Measurements from ENCODE around the gene RAC2. TPM values are rescaled to one million over a fixed set of nuclear protein-coding genes. Genes with fewer than 3 reads are reported as not detected.
A peak's percentile ranks its signal among the peaks of the same experiment; 100 is the strongest.

Gene RAC2
- total and polyA plus RNA-seq, 2 of the 8 experiments (the other 6 are each of a cell fraction or from before 2014, with no cell fraction given), result 2.3 to 4.3 TPM

DNA sequence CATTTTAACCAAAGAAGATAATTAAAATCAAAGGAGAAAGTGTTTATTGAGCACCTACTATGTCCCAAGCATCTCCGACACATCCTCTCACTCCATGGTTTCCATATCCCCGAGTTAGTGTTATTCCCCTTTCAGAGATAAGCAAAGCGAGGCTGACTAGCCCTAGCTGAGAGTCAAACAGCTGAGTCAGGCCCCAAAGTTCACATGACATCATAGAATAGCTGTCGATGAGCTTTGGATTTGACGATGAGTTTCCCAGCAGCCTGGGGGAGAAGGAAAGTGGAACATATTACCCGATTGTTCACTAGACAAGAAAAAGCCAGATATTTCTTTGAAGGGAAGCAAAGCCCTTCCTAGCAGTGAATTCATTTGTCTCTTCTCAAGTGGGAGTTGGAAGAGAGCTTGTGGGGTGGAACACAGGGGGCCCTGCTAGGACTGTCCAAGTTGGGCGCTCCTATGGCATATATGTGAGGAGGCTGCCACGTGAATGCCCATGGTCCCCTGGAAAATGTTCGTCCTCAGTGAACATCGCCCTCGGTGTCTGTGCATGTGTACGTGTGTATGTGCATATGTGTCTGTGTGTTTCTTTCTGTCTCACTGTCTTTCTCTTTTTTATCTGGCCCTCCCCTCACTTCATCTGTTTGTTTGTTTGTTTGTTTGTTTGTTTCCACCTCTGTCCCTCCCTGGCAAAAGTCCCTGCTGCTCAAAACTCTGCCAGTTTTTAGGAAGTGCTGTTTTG is 37.7 kb upstream of the RAC2 start:
- Histone ChIP-seq H2BK5ac (ENCODE audit: low read depth, low read length) (no peak overlapping the region), H4K8ac (ENCODE audit: extremely low read depth, insufficient read depth, low read length) (no peak overlapping the region), H2BK12ac (ENCODE audit: low read depth, low read length) (no peak overlapping the region), H4K5ac (ENCODE audit: insufficient read length, low read depth, low read length) (no peak overlapping the region), H3K79me1 (ENCODE audit: low read depth, low read length) (no peaks in the 10 kb centered on the region), H2BK120ac (replicated peaks; ENCODE audit: low read depth, low read length) (no peak overlapping the region), H3K79me2 (ENCODE audit: control insufficient read depth in 1 of 2, insufficient read depth in 2 of 2, low read length in 2 of 2) (no peaks in the 10 kb centered on the region), H3K27me3 (replicated peaks in 1 of 4; ENCODE audit: control insufficient read depth in 3 of 4, extremely low read depth in 1 of 4, insufficient read depth in 3 of 4, low read length in 3 of 4) (no peaks in the 10 kb centered on the region; a peak in 2 of 7 replicates), H4K20me1 (replicated peaks in 1 of 2; ENCODE audit: control insufficient read depth in 1 of 2, insufficient read depth in 2 of 2, low read length in 2 of 2) (no peaks in the 10 kb centered on the region), H3K4me1 (replicated peaks in 1 of 4; ENCODE audit: control insufficient read depth in 3 of 4, insufficient read depth in 4 of 4, low read length in 3 of 4) (peaks cover 0 to 15% (median 4%) of the 10 kb centered on the region in 4 experiments; a peak in 4 of 7 replicates), H2BK20ac (ENCODE audit: low read length) (no peak overlapping the region), H3K9ac (replicated peaks in 1 of 4; ENCODE audit: extremely low read depth in 1 of 4, low read depth in 3 of 4, low read length in 3 of 4) (no peak overlapping the region), H3K56ac (replicated peaks; ENCODE audit: insufficient read length, low read depth, low read length) (no peak overlapping the region), H3K4me3 (ENCODE audit: extremely low read depth in 1 of 4, insufficient read depth in 2 of 4, low read depth in 3 of 4, low read length in 4 of 4) (no peak overlapping the region), H4K91ac (replicated peaks; ENCODE audit: insufficient read length, low read length) (no peak overlapping the region), H3K23me2 (ENCODE audit: low read depth, low read length) (no peaks in the 10 kb centered on the region), H3K9me3 (ENCODE audit: insufficient read depth in 2 of 2, low read depth in 1 of 2, low read length in 1 of 2) (no peaks in the 10 kb centered on the region), H3K27ac (ENCODE audit: low read depth, low read length) (no peak overlapping the region), H3K4ac (replicated peaks; ENCODE audit: insufficient read length, low read depth, low read length) (no peak overlapping the region), H3K36me3 (ENCODE audit: control insufficient read depth in 2 of 4, insufficient read depth in 4 of 4, low read length in 3 of 4) (no peaks in the 10 kb centered on the region), H3K18ac (ENCODE audit: extremely low read depth, low read length) (no peak overlapping the region), H2AK5ac (ENCODE audit: low read depth, low read length) (no peak overlapping the region), H3K14ac (ENCODE audit: insufficient read length) (no peak overlapping the region), H3K4me2 (ENCODE audit: insufficient read depth in 1 of 2, low read depth in 2 of 2, low read length in 2 of 2) (no peak overlapping the region), H3K23ac (ENCODE audit: insufficient read length) (no peak overlapping the region), H2AFZ (ENCODE audit: low read length) (no peak overlapping the region), H2BK15ac (ENCODE audit: low read length) (0 out of 2 replicates have a peak overlapping the region, but pooled peaks have one; percentile 16)
- POLR2A ChIA-PET (ENCODE audit: partially characterized antibody), result no interaction called here
- no peak for FAIRE-seq
- DNase-seq (ENCODE audit: low read depth in 1 of 2, low spot score in 2 of 2), result no peak
- CTCF ChIA-PET (ENCODE audit: partially characterized antibody), result interaction anchor here (0.9 to 4.7 kb wide), 6 partner anchors 9 to 44 kb away, joined by 3 to 32 read pairs (median 6); no protein-coding TSS in a partner anchor
- 87% methylated on average over 12 of the region's 12 CpGs; no CpG with 5 or more reads in 1 of the 2 experiments for WGBS, 2 experiments (ENCODE audit: extremely low coverage in 1 of 2, insufficient coverage in 1 of 2, insufficient read length in 1 of 2, insufficient replicate concordance in 2 of 2, low coverage in 1 of 2, low lambda C conversion rate in 2 of 2, missing lambda C conversion rate in 1 of 2)
- TF ChIP-seq, protein P1, sequence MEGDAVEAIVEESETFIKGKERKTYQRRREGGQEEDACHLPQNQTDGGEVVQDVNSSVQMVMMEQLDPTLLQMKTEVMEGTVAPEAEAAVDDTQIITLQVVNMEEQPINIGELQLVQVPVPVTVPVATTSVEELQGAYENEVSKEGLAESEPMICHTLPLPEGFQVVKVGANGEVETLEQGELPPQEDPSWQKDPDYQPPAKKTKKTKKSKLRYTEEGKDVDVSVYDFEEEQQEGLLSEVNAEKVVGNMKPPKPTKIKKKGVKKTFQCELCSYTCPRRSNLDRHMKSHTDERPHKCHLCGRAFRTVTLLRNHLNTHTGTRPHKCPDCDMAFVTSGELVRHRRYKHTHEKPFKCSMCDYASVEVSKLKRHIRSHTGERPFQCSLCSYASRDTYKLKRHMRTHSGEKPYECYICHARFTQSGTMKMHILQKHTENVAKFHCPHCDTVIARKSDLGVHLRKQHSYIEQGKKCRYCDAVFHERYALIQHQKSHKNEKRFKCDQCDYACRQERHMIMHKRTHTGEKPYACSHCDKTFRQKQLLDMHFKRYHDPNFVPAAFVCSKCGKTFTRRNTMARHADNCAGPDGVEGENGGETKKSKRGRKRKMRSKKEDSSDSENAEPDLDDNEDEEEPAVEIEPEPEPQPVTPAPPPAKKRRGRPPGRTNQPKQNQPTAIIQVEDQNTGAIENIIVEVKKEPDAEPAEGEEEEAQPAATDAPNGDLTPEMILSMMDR (IDR thresholded peaks at IDR 0.05; ENCODE audit: control extremely low read depth in 1 of 3, insufficient read depth in 1 of 3, low read depth in 1 of 3, low read length in 3 of 3), result no peak
- TF ChIP-seq FOSL1 (IDR thresholded peaks at IDR 0.05; ENCODE audit: insufficient read depth, low read depth, low read length) (no peak), YY1 (IDR thresholded peaks at IDR 0.05; ENCODE audit: low read depth, low read length) (no peak), BACH1 (IDR thresholded peaks at IDR 0.05; ENCODE audit: low read length) (no peak), SIN3A (conservative IDR thresholded peaks at IDR 0.05 in 1 of 2, IDR thresholded peaks at IDR 0.05 in 1 of 2; ENCODE audit: low read depth in 1 of 2, low read length in 2 of 2) (no peak), JUND (IDR thresholded peaks at IDR 0.05; ENCODE audit: low read length) (no peak), KDM5A (IDR thresholded peaks at IDR 0.05; ENCODE audit: low read length) (no peak), JUN (IDR thresholded peaks at IDR 0.05; ENCODE audit: low read depth, low read length) (no peak), RXRA (IDR thresholded peaks at IDR 0.05; ENCODE audit: insufficient read depth, low read depth, low read length) (no peak), KDM4A (IDR thresholded peaks at IDR 0.05; ENCODE audit: low read depth, low read length, severe bottlenecking) (no peak)
